Stimulated activated CD8-positive, alpha-beta memory T cell treated with anti-CD3 and anti-CD28 coated beads, Interleukin-2, amount 100 ng/mL, for 1 hour (primary cell): ENCODE measurements around the gene CNTNAP2.

Source experiments
- DNase-seq, 2 donors: peaks; one replicate each; pipeline ENCODE4 v3.0.0-alpha.2; 2020; ENCODE audit warnings: low read depth in 2 of 2

The CNTNAP2 gene

DNA sequence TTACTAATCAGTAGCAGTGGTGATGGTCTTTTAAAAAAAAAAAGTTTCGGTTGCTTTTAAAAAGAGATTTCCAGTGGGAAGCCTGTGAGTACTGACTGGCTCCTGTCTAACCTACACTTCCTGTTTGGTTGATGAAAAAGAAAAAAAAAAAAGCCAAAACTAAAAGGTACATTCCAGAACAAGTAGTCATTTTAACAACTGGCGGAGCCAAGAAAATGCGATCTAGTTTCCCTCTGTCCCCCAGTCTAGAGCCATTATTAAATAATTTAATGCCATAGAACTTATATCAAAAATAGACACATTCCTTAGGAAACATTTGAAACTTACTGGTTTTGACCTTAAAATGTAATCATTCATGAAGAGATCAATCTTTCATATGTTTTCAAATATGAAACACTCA is 2219.8 kb downstream of the CNTNAP2 start:
- no peak for DNase-seq

GRCh38 chr7:148337246-148337965 is 2220.8 kb downstream of the CNTNAP2 start:
- no peak for DNase-seq

- no peak for DNase-seq
Observed at GRCh38 chr7:148337995-148338747, 2221.6 kb downstream of the CNTNAP2 start.

DNA sequence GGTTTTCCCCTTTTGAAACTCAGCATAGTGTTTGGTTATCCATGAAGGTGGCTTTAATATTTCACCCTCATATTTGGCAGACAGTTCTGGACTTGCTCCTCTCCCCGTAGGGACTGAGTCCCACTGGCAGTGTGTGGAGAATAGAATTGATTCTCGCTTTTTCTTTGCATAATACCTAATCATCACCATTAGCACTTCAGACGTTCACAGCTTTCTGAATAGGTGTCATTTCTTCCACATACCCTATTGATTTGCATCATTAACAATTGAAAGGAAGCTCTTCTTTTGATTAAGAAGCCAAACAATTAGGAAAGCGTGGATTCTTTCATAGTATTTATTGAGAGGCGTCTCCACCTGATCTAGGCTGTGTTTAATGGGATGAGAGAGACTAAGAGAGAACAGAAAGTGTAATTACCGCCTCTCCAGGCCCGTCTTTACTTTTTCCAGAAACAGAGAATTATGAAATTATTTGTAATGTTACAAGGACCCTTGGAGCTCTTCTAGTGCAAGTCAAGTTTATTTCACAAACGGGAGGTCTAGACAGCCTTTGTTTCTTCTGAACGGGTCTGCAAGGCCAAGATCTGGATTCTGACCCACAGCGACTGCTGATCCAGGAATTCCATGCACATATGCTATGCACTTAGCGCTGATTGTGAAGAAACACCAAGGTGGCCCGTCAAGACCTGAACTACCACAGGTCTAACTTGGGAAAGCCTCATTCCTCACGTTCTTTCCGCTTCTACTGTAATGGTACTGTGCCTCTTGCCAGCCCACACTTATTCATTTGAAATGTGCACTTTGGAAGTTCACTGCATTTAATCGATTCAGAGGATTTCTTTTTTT is 2224.1 kb downstream of the CNTNAP2 start:
- DNase-seq: no peak

DNA sequence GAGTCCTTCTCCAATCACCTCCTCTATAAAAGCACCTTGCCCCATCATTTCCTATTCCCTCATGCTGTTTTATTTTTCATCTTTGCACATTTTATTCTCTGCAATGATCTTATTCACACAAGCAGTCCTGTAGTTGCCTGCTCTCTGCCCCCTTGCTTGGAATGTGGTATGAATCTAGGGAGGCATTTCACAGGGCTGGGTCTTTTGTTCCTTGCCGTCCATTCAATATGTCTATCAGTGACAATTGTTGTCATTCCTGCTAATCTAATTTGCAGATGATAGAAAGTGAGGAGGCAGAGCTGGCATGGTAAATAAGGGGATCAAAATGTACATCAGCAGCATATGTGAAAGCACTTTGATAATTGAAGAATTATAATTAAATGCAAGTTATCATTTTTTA is 2227.8 kb downstream of the CNTNAP2 start:
- DNase-seq: no peak

GRCh38 chr7:148347981-148348380 is 2231.4 kb downstream of the CNTNAP2 start:
- DNase-seq: no peak

DNA sequence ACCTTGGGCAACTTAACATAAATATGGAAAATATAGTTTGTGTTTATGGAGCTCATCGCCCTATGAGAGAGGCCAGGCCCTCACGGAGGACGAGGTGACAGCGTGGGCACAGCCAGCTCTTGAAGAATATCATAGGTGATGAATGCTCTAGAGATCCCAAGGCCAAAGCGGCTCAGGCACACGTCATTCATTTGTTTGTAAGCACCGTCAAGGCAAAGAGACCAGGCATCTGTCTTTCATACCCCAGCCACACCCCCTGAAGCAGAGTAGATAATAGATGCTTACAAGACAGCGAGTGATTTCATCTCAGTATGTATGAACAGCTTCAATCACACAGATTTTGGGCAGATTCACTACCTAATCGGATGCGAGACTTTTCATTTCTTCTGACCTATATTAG is 2231.9 kb downstream of the CNTNAP2 start:
- no peak for DNase-seq

- DNase-seq: no peak
Observed at GRCh38 chr7:148356303-148356702, 2239.7 kb downstream of the CNTNAP2 start.

DNA sequence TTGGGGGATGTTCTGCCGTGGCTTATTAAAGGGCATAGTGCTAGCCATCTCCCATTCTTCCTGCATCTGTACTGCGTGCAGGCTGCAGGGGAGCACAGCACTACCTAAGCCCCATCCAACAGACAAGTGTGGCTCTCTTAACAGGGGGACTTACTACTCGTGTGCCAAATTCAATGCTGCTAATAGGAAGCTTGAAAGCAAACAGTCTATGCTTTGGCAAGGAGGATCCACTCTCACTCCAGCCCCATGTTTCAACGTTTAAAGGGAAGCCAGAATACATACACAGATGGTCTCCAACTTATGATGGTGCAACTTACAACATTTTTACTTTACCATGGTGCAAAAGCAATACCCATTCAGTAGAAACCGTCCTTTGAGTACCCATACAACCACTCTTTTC is 2245.9 kb downstream of the CNTNAP2 start:
- DNase-seq: no peak

GRCh38 chr7:148367731-148368475 is 2251.3 kb downstream of the CNTNAP2 start:
- no peak for DNase-seq

- DNase-seq: no peak
Observed at GRCh38 chr7:148368562-148368961, 2252.0 kb downstream of the CNTNAP2 start.

DNA sequence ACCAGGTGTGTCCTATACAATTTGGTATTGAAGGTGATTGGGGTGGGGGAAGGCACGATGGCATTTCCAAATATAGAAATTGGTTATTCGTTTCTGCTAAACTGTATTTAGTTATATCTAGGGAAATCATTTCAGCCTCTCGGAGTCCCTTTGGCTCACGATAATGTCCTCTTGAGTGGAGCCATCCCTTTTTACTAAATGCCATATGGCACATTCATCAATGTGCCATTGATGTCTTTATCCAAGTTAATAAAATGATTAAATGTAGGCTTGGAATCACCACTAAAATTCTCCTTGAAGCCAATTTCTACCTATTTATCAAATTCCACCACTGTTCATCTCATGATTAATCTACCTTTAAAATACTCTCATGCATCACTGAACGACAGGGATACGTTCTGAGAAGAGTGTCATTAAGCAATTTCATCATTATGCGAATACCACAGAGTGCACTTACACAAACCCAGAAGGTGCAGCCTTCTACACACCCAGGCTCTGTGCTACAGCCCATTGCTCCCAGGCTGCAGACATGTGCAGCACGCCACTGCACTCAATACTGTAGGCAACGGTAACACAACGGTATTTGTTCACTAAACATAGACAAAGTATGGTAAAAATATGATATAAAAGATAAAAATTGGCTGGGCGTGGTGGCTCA is 2254.8 kb downstream of the CNTNAP2 start:
- DNase-seq: no peak

- no peak for DNase-seq
Observed at GRCh38 chr7:148374396-148375259, 2258.0 kb downstream of the CNTNAP2 start.

DNA sequence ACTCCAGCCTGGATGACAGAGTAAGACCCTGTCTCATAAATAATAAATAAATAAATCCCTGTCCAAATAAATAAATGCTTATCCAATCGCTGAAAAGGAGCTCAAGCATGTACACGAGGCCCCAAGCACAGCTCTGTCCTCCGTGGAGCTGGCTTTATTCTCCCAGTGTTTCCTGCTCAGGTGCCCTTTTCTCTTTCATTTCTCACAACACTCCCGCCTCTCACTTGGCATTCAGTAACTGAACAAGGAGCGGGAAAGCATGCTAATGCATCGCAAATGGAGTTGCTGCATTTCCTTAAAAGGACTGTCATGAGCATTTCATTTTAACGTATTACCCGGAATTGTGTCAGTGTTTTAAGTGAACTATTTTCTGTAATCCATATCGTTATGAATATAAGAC is 2263.1 kb downstream of the CNTNAP2 start:
- DNase-seq: no peak

DNA sequence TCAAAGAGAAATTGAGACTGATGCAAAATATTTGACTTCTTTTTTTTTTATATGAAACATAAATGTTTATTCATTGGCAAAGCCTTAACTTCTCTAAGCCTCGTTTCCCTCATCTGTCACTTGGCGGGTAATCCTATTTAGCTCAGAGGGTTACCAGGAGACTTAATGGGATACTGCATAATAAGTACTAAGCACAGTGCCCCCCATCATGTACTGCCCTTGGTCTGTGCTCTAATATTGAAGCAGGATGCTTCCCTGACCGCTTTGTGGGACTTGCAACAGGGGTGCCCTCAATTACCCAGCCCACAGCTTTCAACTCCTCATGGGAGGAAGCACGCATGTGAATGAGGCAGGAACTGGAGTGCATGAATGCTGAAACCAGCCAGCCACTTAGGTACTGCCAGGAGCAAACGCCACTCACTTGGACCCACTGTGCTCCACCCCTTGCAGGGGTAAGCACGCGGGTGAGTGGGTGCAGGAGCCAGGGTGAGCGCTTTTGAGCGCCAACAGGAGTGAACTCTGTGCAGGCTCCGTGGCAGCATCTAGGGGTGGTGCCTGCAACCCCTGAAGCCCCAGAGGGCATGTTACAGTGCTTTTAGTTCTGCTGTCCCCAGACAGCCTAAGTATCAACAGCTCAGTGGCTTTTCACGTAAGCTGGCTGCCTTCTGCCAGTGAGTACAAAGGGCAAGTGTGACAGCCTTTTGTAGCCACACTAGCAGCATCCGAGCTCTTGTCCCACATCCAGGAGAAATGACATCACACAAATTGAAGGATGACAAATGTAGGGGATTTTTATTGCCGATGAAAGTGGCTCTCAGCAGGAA is 2264.2 kb downstream of the CNTNAP2 start:
- DNase-seq: no peak

DNA sequence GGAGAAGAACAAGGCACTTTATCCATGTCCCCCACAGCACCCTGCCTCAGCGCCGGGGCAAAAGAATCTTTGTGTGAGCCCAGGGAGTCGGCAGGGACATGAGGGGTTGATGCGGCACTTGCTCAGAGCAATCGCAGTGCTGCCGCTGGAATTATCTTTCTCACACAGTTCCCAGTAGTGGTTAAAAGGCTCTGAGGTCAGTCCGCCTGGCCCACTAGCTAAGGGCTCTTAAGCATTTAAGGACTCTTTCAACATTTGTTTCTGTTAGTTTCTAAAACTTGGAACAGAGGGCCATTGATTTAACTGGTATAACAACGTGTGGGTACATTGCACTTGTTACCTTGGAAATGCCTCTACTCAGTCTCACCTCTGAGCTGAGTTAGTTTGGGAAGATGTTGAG is 2266.0 kb downstream of the CNTNAP2 start:
- DNase-seq: no peak

DNA sequence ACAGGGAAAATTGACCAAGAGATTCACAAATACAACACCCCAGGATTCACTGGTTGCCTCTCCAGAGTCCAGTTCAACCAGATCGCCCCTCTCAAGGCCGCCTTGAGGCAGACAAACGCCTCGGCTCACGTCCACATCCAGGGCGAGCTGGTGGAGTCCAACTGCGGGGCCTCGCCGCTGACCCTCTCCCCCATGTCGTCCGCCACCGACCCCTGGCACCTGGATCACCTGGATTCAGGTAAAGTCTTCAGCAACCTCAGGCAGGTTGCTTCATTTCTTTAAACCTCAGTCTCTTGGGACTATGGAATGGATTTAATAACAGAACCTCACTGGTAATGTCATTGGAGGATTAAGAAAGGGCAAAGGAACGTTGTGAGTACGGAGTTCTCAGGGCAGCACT is 2267.1 kb downstream of the CNTNAP2 start:
- no peak for DNase-seq

DNA sequence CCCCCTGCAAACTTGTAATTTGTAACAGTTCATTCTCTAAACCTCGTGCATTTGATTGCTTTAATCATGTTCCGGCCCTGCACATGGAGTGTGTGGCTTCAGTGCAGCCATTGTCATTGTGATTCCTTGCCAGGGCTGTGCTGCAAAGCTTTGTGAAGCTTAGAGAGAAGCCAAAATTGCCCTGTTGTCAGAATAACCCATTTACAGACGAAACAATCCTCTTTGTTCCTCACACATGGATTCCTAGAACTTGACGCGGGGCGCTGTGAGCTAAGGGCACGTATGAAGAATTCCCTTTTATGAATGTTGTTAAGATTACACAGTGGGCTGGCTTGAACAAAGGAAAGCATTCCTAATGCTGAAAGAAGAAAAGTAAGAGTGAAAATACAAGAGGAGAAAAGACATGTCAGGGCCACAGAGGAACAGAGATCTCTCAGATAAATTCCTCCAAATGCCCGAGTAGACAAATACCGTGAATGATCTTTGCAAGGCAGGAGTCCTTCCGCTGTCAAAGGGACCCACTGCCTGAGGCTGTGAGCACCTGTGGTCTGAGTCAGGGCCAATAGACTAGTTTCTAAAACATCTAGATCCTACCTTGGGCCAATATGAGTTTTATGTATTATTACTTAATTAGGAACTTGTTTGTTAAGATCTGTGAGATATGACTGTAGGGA is 2268.5 kb downstream of the CNTNAP2 start:
- no peak for DNase-seq

- DNase-seq: no peak
Observed at GRCh38 chr7:148390381-148390780, 2273.8 kb downstream of the CNTNAP2 start.
